Trophoblast cell (in vitro differentiated cells and primary cell): ENCODE data around the gene TMEM63B.

Source experiments
- DNase-seq, 2 donors: peaks; one replicate each; pipeline ENCODE4 v3.0.0-alpha.2; 2016
- H2AFZ ChIP-seq: 2 replicates; pipeline ENCODE4 v1.6.1; 2013; ENCODE audit warnings: low read length, moderate library complexity, mild to moderate bottlenecking; ENCODE audit not compliant: insufficient read depth, poor library complexity
- H2AK5ac ChIP-seq: 2 replicates; pipeline ENCODE4 v1.6.1; 2013; ENCODE audit warnings: mild to moderate bottlenecking, low read length
- H2BK120ac ChIP-seq: 2 replicates; pipeline ENCODE4 v1.6.1; 2013; ENCODE audit warnings: low read length, mild to moderate bottlenecking, moderate library complexity; ENCODE audit not compliant: insufficient read depth, poor library complexity
- H2BK12ac ChIP-seq: 2 replicates; pipeline ENCODE4 v1.6.1; 2013; ENCODE audit warnings: mild to moderate bottlenecking, low read length, moderate library complexity
- H2BK5ac ChIP-seq: 2 replicates; pipeline ENCODE4 v1.6.1; 2013; ENCODE audit warnings: low read length, low read depth, moderate library complexity, mild to moderate bottlenecking; ENCODE audit not compliant: poor library complexity
- H3K14ac ChIP-seq: 2 replicates; pipeline ENCODE4 v1.6.1; 2013; ENCODE audit warnings: mild to moderate bottlenecking, low read length
- H3K18ac ChIP-seq: 2 replicates; pipeline ENCODE4 v1.6.1; 2013; ENCODE audit warnings: mild to moderate bottlenecking, low read length
- H3K23ac ChIP-seq: 2 replicates; pipeline ENCODE4 v1.6.1; 2013; ENCODE audit warnings: low read length
- H3K27ac ChIP-seq: 2 replicates; pipeline ENCODE4 v1.5.1; 2013; ENCODE audit warnings: low read depth, mild to moderate bottlenecking, inconsistent platforms, low read length, moderate library complexity
- H3K27me3 ChIP-seq: 2 replicates; pipeline ENCODE4 v1.6.1; 2013; ENCODE audit warnings: inconsistent platforms, mild to moderate bottlenecking, low read length, moderate library complexity; ENCODE audit not compliant: insufficient read depth
- H3K36me3 ChIP-seq, 2 experiments: 1 replicate in 1 of 2; 2 replicates in 1 of 2; pipeline ENCODE4 v1.6.1; 2013; ENCODE audit warnings: low read length in 2 of 2, mild to moderate bottlenecking in 2 of 2, moderate library complexity in 1 of 2; ENCODE audit not compliant: insufficient read depth in 2 of 2, control insufficient read depth in 1 of 2
- H3K4ac ChIP-seq: 2 replicates; pipeline ENCODE4 v1.6.1; 2013; ENCODE audit warnings: low read depth, mild to moderate bottlenecking, low read length, moderate library complexity
- H3K4me1 ChIP-seq, 2 experiments: 1 replicate in 1 of 2; 2 replicates in 1 of 2; pipeline ENCODE4 v1.6.1; 2013; ENCODE audit warnings: low read length in 2 of 2, mild to moderate bottlenecking in 2 of 2, moderate library complexity in 1 of 2; ENCODE audit not compliant: insufficient read depth in 2 of 2, control insufficient read depth in 1 of 2
- H3K4me2 ChIP-seq: 2 replicates; pipeline ENCODE4 v1.6.1; 2013; ENCODE audit warnings: inconsistent platforms, mild to moderate bottlenecking, low read length, moderate library complexity
- H3K4me3 ChIP-seq: 2 replicates; pipeline ENCODE4 v1.5.1; 2013; ENCODE audit warnings: mild to moderate bottlenecking, low read depth, low read length, inconsistent platforms
- H3K79me1 ChIP-seq: one replicate; pipeline ENCODE4 v1.6.1; 2013; ENCODE audit warnings: low read length
- H3K79me2 ChIP-seq: 2 replicates; pipeline ENCODE4 v1.6.1; 2013; ENCODE audit warnings: low read length, mild to moderate bottlenecking; ENCODE audit not compliant: control insufficient read depth, insufficient read depth, poor library complexity
- H3K9ac ChIP-seq: 2 replicates; pipeline ENCODE4 v1.6.1; 2013; ENCODE audit warnings: mild to moderate bottlenecking, low read length
- H3K9me3 ChIP-seq: 2 replicates; pipeline ENCODE4 v1.6.1; 2013; ENCODE audit warnings: low read depth, mild to moderate bottlenecking, control low read depth, inconsistent platforms, low read length; ENCODE audit not compliant: insufficient read depth
- H4K12ac ChIP-seq: 2 replicates; pipeline ENCODE4 v1.6.1; 2013; ENCODE audit warnings: low read depth, mild to moderate bottlenecking, low read length, moderate library complexity
- H4K8ac ChIP-seq: 2 replicates; pipeline ENCODE4 v1.6.1; 2013; ENCODE audit warnings: low read depth, mild to moderate bottlenecking, low read length, moderate library complexity
- H4K91ac ChIP-seq: one replicate; pipeline ENCODE4 v1.6.1; 2013; ENCODE audit warnings: low read depth, mild to moderate bottlenecking, low read length, moderate library complexity
- WGBS: extraction: QIAGEN DNeasy Blood & Tissue Kit; methylation state at CpG from one replicate; pipeline ENCODE4 v1.1.7; 2013; ENCODE audit warnings: missing lambda C conversion rate; ENCODE audit not compliant: insufficient read length, insufficient coverage; ENCODE audit errors: extremely low coverage; 5-methylcytosine and 5-hydroxymethylcytosine counted together

The TMEM63B gene

DNA sequence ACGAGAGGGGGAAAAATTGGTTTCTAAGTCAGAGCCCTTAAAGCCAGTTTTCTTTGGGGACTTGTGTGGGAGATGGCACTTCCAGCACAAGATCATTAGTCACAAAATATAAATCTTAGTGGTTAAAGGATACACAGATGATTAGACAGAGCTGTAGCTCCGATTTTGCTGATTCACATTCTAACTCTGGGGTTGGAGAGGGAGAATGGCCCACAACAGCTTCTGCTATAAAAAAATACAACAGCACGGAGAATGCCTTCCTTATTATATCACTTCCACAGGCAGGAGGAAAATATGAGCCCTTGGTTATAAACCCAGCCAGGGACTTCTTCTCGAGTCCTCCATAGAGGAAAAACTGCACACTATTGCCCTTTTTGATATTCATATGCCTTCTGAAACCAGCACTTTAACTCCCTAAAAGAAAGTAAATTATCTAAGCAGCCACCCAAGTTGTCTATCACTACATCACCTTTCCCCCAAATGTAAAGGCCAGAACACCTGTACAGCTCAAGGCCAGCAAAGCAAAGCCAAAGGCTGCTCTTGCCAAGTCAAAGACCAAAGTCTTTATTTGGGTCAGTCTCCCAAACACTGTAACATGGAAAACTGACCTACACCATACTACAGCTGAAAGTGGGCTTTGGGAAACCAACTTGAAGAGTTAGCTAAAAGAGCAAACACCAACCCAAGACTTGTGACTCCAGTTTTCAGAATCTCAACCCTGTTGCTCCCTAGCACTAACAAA, 10.5 kb upstream of the TMEM63B start:
- no peaks in the 10 kb centered on the region for H3K27me3 ChIP-seq
- H3K18ac ChIP-seq = no peak overlapping the region
- no peak overlapping the region for H4K8ac ChIP-seq
- H2BK5ac ChIP-seq = no peak overlapping the region
- peak; percentile 50 to 67 for DNase-seq
- no peak overlapping the region for H3K27ac ChIP-seq
- H3K79me2 ChIP-seq = peaks cover 11% of the 10 kb centered on the region
- no peak overlapping the region for H2BK12ac ChIP-seq
- H3K9ac ChIP-seq = no peak overlapping the region
- H3K9me3 ChIP-seq = no peaks in the 10 kb centered on the region
- no peak overlapping the region for H2AK5ac ChIP-seq
- peak overlapping the region; percentile 20 for H2BK120ac ChIP-seq
- peaks cover 18 to 19% of the 10 kb centered on the region in 2 experiments for H3K4me1 ChIP-seq
- peaks cover 8 to 18% of the 10 kb centered on the region in 2 experiments for H3K36me3 ChIP-seq
- no peak overlapping the region for H4K91ac ChIP-seq
- H2AFZ ChIP-seq = no peak overlapping the region
- no peak overlapping the region for H3K4me2 ChIP-seq
- no peak overlapping the region for H4K12ac ChIP-seq
- no peak overlapping the region for H3K23ac ChIP-seq
- no peaks in the 10 kb centered on the region for H3K79me1 ChIP-seq
- no peak overlapping the region for H3K14ac ChIP-seq
- peak overlapping the region; percentile 44 for H3K4ac ChIP-seq
- WGBS = no CpG with 5 or more reads among the region's 4 CpGs
- H3K4me3 ChIP-seq = no peak overlapping the region

GRCh38 chr6:44117397-44118128, 9.8 kb upstream of the TMEM63B start:
- DNase-seq = peak; percentile 86 to 90
- peaks cover 8 to 14% of the 10 kb centered on the region in 2 experiments for H3K36me3 ChIP-seq
- no peak overlapping the region for H2BK5ac ChIP-seq
- H3K4ac ChIP-seq = peak overlapping the region; percentile 48
- no peak overlapping the region for H2AFZ ChIP-seq
- WGBS = no CpG with 5 or more reads among the region's 6 CpGs
- H3K79me1 ChIP-seq = no peaks in the 10 kb centered on the region
- H3K9ac ChIP-seq = no peak overlapping the region
- H3K4me1 ChIP-seq = peaks cover 18 to 19% of the 10 kb centered on the region in 2 experiments
- no peak overlapping the region for H3K27ac ChIP-seq
- no peak overlapping the region for H3K4me2 ChIP-seq
- H3K23ac ChIP-seq = no peak overlapping the region
- no peak overlapping the region for H2BK12ac ChIP-seq
- H4K8ac ChIP-seq = no peak overlapping the region
- no peak overlapping the region for H3K4me3 ChIP-seq
- H4K91ac ChIP-seq = no peak overlapping the region
- no peak overlapping the region for H4K12ac ChIP-seq
- H3K79me2 ChIP-seq = peaks cover 11% of the 10 kb centered on the region
- no peak overlapping the region for H2AK5ac ChIP-seq
- no peaks in the 10 kb centered on the region for H3K9me3 ChIP-seq
- H3K14ac ChIP-seq = no peak overlapping the region
- H2BK120ac ChIP-seq = peak overlapping the region; percentile 20
- no peaks in the 10 kb centered on the region for H3K27me3 ChIP-seq
- H3K18ac ChIP-seq = no peak overlapping the region

GRCh38 chr6:44119704-44120262, 7.6 kb upstream of the TMEM63B start:
- Histone ChIP-seq H3K4me1 (peaks cover 18 to 19% of the 10 kb centered on the region in 2 experiments), H3K9me3 (no peaks in the 10 kb centered on the region), H3K14ac (no peak overlapping the region), H3K79me1 (no peaks in the 10 kb centered on the region), H3K4ac (peak overlapping the region; percentile 72), H3K23ac (no peak overlapping the region), H2BK120ac (no peak overlapping the region), H3K18ac (no peak overlapping the region), H2AFZ (no peak overlapping the region), H3K9ac (no peak overlapping the region), H3K27me3 (no peaks in the 10 kb centered on the region), H2BK12ac (no peak overlapping the region), H3K79me2 (peaks cover 12% of the 10 kb centered on the region), H4K8ac (no peak overlapping the region), H4K91ac (no peak overlapping the region), H2BK5ac (no peak overlapping the region), H3K4me3 (no peak overlapping the region), H3K27ac (no peak overlapping the region), H3K4me2 (no peak overlapping the region), H3K36me3 (no peaks in the 10 kb centered on the region), H2AK5ac (no peak overlapping the region), H4K12ac (no peak overlapping the region)
- DNase-seq = no peak
- WGBS = no CpG with 5 or more reads among the region's 5 CpGs

GRCh38 chr6:44120692-44121443, 6.5 kb upstream of the TMEM63B start:
- Histone ChIP-seq H2AFZ (no peak overlapping the region), H2BK120ac (no peak overlapping the region), H3K79me1 (no peaks in the 10 kb centered on the region), H3K36me3 (no peaks in the 10 kb centered on the region), H3K9ac (no peak overlapping the region), H4K91ac (no peak overlapping the region), H3K27me3 (no peaks in the 10 kb centered on the region), H2BK5ac (no peak overlapping the region), H2BK12ac (no peak overlapping the region), H3K4me1 (peaks cover 11 to 14% of the 10 kb centered on the region in 2 experiments), H4K12ac (no peak overlapping the region), H4K8ac (no peak overlapping the region), H3K4me3 (no peak overlapping the region), H3K14ac (no peak overlapping the region), H3K18ac (no peak overlapping the region), H3K79me2 (peaks cover 12% of the 10 kb centered on the region), H3K4me2 (no peak overlapping the region), H3K9me3 (no peaks in the 10 kb centered on the region), H3K4ac (peak overlapping the region; percentile 47), H3K23ac (no peak overlapping the region), H3K27ac (no peak overlapping the region), H2AK5ac (no peak overlapping the region)
- DNase-seq = no peak
- no CpG with 5 or more reads among the region's 4 CpGs for WGBS
